ES-I3 (cell line): ENCODE data around the gene PDXP.

Experiments
- H3K36me3 ChIP-seq: 2 replicates; pipeline ENCODE4 v1.6.1; 2013; ENCODE audit warnings: mild to moderate bottlenecking, low read length, control low read depth, moderate library complexity; ENCODE audit not compliant: insufficient read depth
- H3K4me1 ChIP-seq: 2 replicates; pipeline ENCODE4 v1.6.1; 2013; ENCODE audit warnings: mild to moderate bottlenecking, control low read depth, low read length; ENCODE audit not compliant: insufficient read depth
- H3K9ac ChIP-seq: 2 replicates; pipeline ENCODE4 v1.6.1; 2013; ENCODE audit warnings: low read depth, mild to moderate bottlenecking, low read length, moderate library complexity
- H3K9me3 ChIP-seq: 2 replicates; pipeline ENCODE4 v1.6.1; 2013; ENCODE audit warnings: mild to moderate bottlenecking, low read length, moderate library complexity; ENCODE audit not compliant: control insufficient read depth, insufficient read depth

The PDXP gene

GRCh38 chr22:37703906-37704305 lies 45.4 kb downstream of the PDXP start:
- Histone ChIP-seq H3K36me3 (0 out of 2 replicates have a peak, but pooled peaks cover 3% of the 10 kb centered on the region), H3K9ac (no peak overlapping the region), H3K9me3 (no peaks in the 10 kb centered on the region), H3K4me1 (no peaks in the 10 kb centered on the region)

DNA sequence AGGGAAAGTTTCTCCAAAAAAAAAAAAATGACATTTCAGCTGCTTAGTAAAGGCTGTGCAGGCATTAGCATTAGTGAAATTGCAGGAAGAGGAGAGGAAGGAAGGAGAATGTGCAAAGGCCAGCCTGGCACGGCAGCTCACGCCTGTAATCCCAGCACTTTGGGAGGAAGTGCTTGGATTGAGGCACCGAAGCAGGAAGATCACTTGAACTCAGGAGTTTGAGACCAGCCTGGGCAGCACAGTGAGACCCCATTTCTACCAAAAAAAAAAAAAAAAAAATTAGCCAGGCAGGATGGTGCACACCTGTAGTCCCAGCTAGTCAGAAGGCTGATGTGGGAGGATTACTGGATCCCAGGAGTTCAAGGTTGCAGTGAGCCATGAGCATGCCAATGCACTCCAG lies 46.1 kb downstream of the PDXP start:
- H3K9me3 ChIP-seq, result no peaks in the 10 kb centered on the region
- H3K4me1 ChIP-seq, result no peaks in the 10 kb centered on the region
- H3K9ac ChIP-seq, result no peak overlapping the region
- 0 out of 2 replicates have a peak, but pooled peaks cover 3% of the 10 kb centered on the region for H3K36me3 ChIP-seq

DNA sequence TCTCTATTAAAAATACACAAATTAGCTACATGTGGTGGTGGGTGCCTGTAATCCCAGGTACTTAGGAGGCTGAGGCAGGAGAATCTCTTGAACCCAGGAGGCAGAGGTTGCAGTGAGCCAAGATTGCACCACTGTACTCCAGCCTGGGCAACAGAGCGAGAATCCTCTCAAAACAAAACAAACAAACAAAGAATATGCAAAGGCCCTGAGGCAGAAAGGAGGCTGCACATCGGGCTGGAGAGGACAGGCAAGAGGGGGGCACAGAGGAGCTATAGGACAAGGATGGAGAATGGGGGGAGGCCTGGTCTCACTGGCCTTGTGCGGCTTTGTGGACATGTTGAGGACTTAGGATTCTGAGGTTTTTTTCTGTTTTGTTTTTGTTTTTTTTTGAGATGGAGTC lies 46.7 kb downstream of the PDXP start:
- H3K36me3 ChIP-seq, result 0 out of 2 replicates have a peak, but pooled peaks cover 3% of the 10 kb centered on the region
- no peak overlapping the region for H3K9ac ChIP-seq
- no peaks in the 10 kb centered on the region for H3K9me3 ChIP-seq
- H3K4me1 ChIP-seq, result no peaks in the 10 kb centered on the region

- H3K36me3 ChIP-seq, result 0 out of 2 replicates have a peak, but pooled peaks cover 2% of the 10 kb centered on the region
- H3K9me3 ChIP-seq, result no peaks in the 10 kb centered on the region
- H3K4me1 ChIP-seq, result no peaks in the 10 kb centered on the region
- no peak overlapping the region for H3K9ac ChIP-seq
Measured at GRCh38 chr22:37708580-37709444, 50.3 kb downstream of the PDXP start.

DNA sequence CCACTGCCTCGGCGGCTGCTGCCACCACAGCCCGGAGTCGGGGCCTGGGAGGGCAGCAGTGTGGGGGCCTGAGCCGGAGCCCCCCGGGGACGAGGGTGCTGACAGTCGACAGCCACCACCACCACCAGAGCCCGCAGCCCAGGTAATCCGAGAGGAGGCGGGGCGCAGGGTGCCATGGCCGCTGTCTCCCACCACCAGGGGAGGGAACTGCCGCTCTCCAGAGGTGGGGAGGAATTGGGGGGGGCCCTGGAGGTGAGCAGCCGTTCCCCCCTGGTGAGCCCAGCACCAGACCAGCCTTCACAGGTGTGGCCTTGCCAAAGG lies 50.9 kb downstream of the PDXP start:
- no peak overlapping the region for H3K9ac ChIP-seq
- H3K36me3 ChIP-seq, result 0 out of 2 replicates have a peak, but pooled peaks cover 5% of the 10 kb centered on the region

GRCh38 chr22:37710675-37711074 lies 52.2 kb downstream of the PDXP start:
- H3K9ac ChIP-seq, result no peak overlapping the region
- no peaks in the 10 kb centered on the region for H3K4me1 ChIP-seq
- no peaks in the 10 kb centered on the region for H3K9me3 ChIP-seq
- 0 out of 2 replicates have a peak, but pooled peaks cover 5% of the 10 kb centered on the region for H3K36me3 ChIP-seq

More for the DNA sequence above, 50.9 kb downstream of the PDXP start:
- Histone ChIP-seq H3K4me1 (no peaks in the 10 kb centered on the region), H3K9me3 (no peaks in the 10 kb centered on the region)

DNA sequence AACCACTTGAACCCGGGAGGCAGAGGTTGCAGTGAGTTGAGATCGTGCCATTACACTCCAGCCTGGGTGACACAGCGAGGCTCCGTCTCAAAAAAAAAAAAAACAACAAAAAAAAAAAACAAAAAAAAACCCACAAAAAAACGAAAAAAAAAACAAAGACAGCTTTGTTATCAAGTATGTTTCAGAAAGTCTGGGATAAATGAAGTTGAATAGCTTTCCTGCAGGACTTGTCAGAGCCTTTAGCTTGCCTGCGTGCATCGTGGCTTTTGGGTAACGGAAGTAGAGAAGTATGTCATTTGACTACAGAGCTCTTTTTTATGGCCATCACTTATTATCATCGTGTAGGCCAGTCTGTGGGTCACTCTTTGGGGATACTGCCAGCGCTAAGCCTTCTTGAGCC lies 53.0 kb downstream of the PDXP start:
- Histone ChIP-seq H3K4me1 (no peaks in the 10 kb centered on the region), H3K9ac (no peak overlapping the region), H3K9me3 (no peaks in the 10 kb centered on the region), H3K36me3 (0 out of 2 replicates have a peak, but pooled peaks cover 5% of the 10 kb centered on the region)

GRCh38 chr22:37713761-37714160 lies 55.2 kb downstream of the PDXP start:
- no peaks in the 10 kb centered on the region for H3K4me1 ChIP-seq
- H3K36me3 ChIP-seq, result 0 out of 2 replicates have a peak, but pooled peaks cover 5% of the 10 kb centered on the region
- no peak overlapping the region for H3K9ac ChIP-seq
- H3K9me3 ChIP-seq, result no peaks in the 10 kb centered on the region

- Histone ChIP-seq H3K4me1 (no peaks in the 10 kb centered on the region), H3K9me3 (no peaks in the 10 kb centered on the region), H3K36me3 (0 out of 2 replicates have a peak, but pooled peaks cover 5% of the 10 kb centered on the region), H3K9ac (no peak overlapping the region)
Measured at GRCh38 chr22:37714634-37715033, 56.1 kb downstream of the PDXP start.

DNA sequence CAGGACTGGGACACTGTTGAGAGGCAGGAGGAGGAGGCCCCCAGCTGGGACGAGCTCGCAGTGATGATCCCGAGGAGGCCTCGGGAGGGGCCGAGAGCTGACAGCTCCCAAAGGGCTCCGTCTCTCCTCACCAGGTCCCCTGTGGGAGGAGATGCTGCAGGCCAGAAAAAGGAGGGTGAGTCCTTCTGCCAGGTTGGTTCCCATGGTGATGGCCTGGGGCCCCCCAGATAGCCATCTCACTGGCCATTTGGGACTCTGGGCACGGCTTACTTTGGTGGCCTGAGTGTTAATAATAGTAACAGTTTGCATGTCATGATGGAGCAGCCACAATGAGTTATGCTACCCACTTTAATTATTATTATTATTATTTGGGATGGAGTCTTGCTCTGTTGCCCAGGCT lies 57.2 kb downstream of the PDXP start:
- H3K36me3 ChIP-seq, result 0 out of 2 replicates have a peak, but pooled peaks cover 5% of the 10 kb centered on the region
- H3K9me3 ChIP-seq, result no peaks in the 10 kb centered on the region
- H3K9ac ChIP-seq, result no peak overlapping the region
- no peaks in the 10 kb centered on the region for H3K4me1 ChIP-seq
